ENCODE results near the gene OSCP1.
A peak's percentile ranks its signal among the peaks of the same experiment; 100 is the strongest.

OSCP1 gene

GRCh38 chr1:36472656-36473055 lies 22.4 kb upstream of the OSCP1 start:
- no peak for DNase-seq

- DNase-seq: no peak
These were observed 21.8 kb upstream of the OSCP1 start for GRCh38 chr1:36471830-36472641.

GRCh38 chr1:36469163-36469562 lies 18.9 kb upstream of the OSCP1 start:
- no peak for DNase-seq

GRCh38 chr1:36467700-36468455 lies 17.6 kb upstream of the OSCP1 start:
- DNase-seq: no peak

- DNase-seq: no peak
These were observed 16.8 kb upstream of the OSCP1 start for GRCh38 chr1:36467027-36467410.

- DNase-seq: no peak
These were observed 16.2 kb upstream of the OSCP1 start for GRCh38 chr1:36466370-36467026.

GRCh38 chr1:36465731-36466369 lies 15.6 kb upstream of the OSCP1 start:
- no peak for DNase-seq

GRCh38 chr1:36464605-36465393 lies 14.5 kb upstream of the OSCP1 start:
- DNase-seq: peak; percentile 25

- peak; percentile 54 for DNase-seq
These were observed 13.8 kb upstream of the OSCP1 start, which contains the start of gene MRPS15 for GRCh38 chr1:36463803-36464604. TSS of gene MRPS15 (minus strand) at chr1:36464384. CDS start at chr1:36464275, 109 bp downstream.

- no peak for DNase-seq
These were observed 13.2 kb upstream of the OSCP1 start for GRCh38 chr1:36463463-36463802.

GRCh38 chr1:36458910-36459309 lies 8.7 kb upstream of the OSCP1 start:
- DNase-seq: no peak

GRCh38 chr1:36457691-36458090 lies 7.4 kb upstream of the OSCP1 start:
- DNase-seq: no peak

- DNase-seq: no peak
These were observed 6.2 kb upstream of the OSCP1 start for GRCh38 chr1:36456391-36456928.

- no peak for DNase-seq
These were observed 5.1 kb upstream of the OSCP1 start for GRCh38 chr1:36455386-36455785.

GRCh38 chr1:36453600-36454388 lies 3.5 kb upstream of the OSCP1 start:
- no peak for DNase-seq

- DNase-seq: no peak
These were observed 2.8 kb upstream of the OSCP1 start for GRCh38 chr1:36453051-36453450.

GRCh38 chr1:36450919-36451305 lies 661 bp upstream of the OSCP1 start:
- no peak for DNase-seq

GRCh38 chr1:36448530-36449056 lies 1.7 kb downstream of the OSCP1 start:
- no peak for DNase-seq

GRCh38 chr1:36447450-36447849 lies 2.8 kb downstream of the OSCP1 start:
- no peak for DNase-seq

GRCh38 chr1:36446746-36447145 lies 3.5 kb downstream of the OSCP1 start:
- no peak for DNase-seq

Data from NCI-H748 treated with DMSO at 0.1 percent for 48 hours (cell line).